T follicular helper cell (primary cell): ENCODE results near the gene SPTBN1.

Source experiments
- DNase-seq: peaks from one replicate; pipeline ENCODE4 v3.0.0-alpha.2; 2020; ENCODE audit warnings: low read depth

Gene SPTBN1

GRCh38 chr2:54653572-54654204, 197.6 kb downstream of the SPTBN1 start:
- DNase-seq: no peak

GRCh38 chr2:54655046-54655809, 199.1 kb downstream of the SPTBN1 start:
- no peak for DNase-seq

GRCh38 chr2:54656863-54657262, 200.7 kb downstream of the SPTBN1 start:
- no peak for DNase-seq

GRCh38 chr2:54657664-54658083, 201.5 kb downstream of the SPTBN1 start:
- no peak for DNase-seq

- no peak for DNase-seq
Measured at GRCh38 chr2:54658564-54659071, 202.5 kb downstream of the SPTBN1 start.

- no peak for DNase-seq
Measured at GRCh38 chr2:54659527-54659926, 203.4 kb downstream of the SPTBN1 start.

GRCh38 chr2:54660752-54661151, 204.6 kb downstream of the SPTBN1 start:
- no peak for DNase-seq

GRCh38 chr2:54663424-54664030, 207.4 kb downstream of the SPTBN1 start:
- DNase-seq: no peak

- no peak for DNase-seq
Measured at GRCh38 chr2:54664238-54664786, 208.2 kb downstream of the SPTBN1 start.

- DNase-seq: peak; percentile 12
Measured at GRCh38 chr2:54665436-54665856, 209.3 kb downstream of the SPTBN1 start.

GRCh38 chr2:54666131-54666633, 210.1 kb downstream of the SPTBN1 start:
- no peak for DNase-seq

GRCh38 chr2:54666634-54667265, 210.6 kb downstream of the SPTBN1 start:
- DNase-seq: no peak

GRCh38 chr2:54667266-54667639, 211.1 kb downstream of the SPTBN1 start:
- DNase-seq: no peak

GRCh38 chr2:54667726-54668650, 211.9 kb downstream of the SPTBN1 start:
- no peak for DNase-seq

GRCh38 chr2:54668711-54669110, 212.6 kb downstream of the SPTBN1 start:
- no peak for DNase-seq

GRCh38 chr2:54669677-54670484, 213.8 kb downstream of the SPTBN1 start:
- no peak for DNase-seq

GRCh38 chr2:54670485-54671009, 214.4 kb downstream of the SPTBN1 start:
- DNase-seq: no peak

- DNase-seq: no peak
Measured at GRCh38 chr2:54671010-54671409, 214.9 kb downstream of the SPTBN1 start.

- DNase-seq: no peak
Measured at GRCh38 chr2:54671875-54672589, 215.9 kb downstream of the SPTBN1 start.
